Activated B cell treated with CpG ODN at 0.5 μM for 24 hours (primary cell): ENCODE data around the gene DCAF5. TPM values are rescaled to one million over a fixed set of nuclear protein-coding genes. Genes with fewer than 3 reads are reported as not detected.
"Not testable (repeated sequence)": the region's sequence is repeated elsewhere in the genome, so short reads cannot be mapped to it uniquely, and the experiment has no call there.

Experiments used
- ATAC-seq: fragments of 200-7000 bp; cut with Tn5 transposase; one replicate; pipeline ENCODE4 v1.10.0; 2021; ENCODE audit warnings: low read depth, mild to moderate bottlenecking, moderate library complexity
- CTCF ChIA-PET: fragments of 350-600 bp; sonication (Branson Sonifier 250); formaldehyde crosslinking; loops from one replicate; lab custom pipeline; 2021; ENCODE audit warnings: antibody characterized with exemption; lab: Charles Lee
- POLR2A ChIA-PET: fragments of 350-600 bp; sonication (Branson Sonifier 250); formaldehyde crosslinking; loops from one replicate; lab custom pipeline; 2021; ENCODE audit warnings: antibody characterized with exemption; lab: Charles Lee
- DNase-seq: peaks from one replicate; pipeline ENCODE4 v3.0.0; 2022
- H3K27ac Mint-ChIP-seq: one replicate; pipeline ENCODE4 v1.8.0; 2020; ENCODE audit warnings: mixed read lengths
- H3K27me3 Mint-ChIP-seq: one replicate; pipeline ENCODE4 v1.8.0; 2021; ENCODE audit warnings: mixed read lengths
- H3K36me3 Mint-ChIP-seq: one replicate; pipeline ENCODE4 v1.8.0; 2021; ENCODE audit warnings: low read depth, mixed read lengths
- H3K4me1 Mint-ChIP-seq: one replicate; pipeline ENCODE4 v1.8.0; 2021; ENCODE audit warnings: mixed read lengths
- H3K4me3 Mint-ChIP-seq: one replicate; pipeline ENCODE4 v1.8.0; 2020; ENCODE audit warnings: mild to moderate bottlenecking, mixed read lengths
- H3K9me3 Mint-ChIP-seq: one replicate; pipeline ENCODE4 v1.8.0; 2020; ENCODE audit warnings: mixed read lengths
- CTCF ChIP-seq: fragments of 200-600 bp; IDR thresholded peaks from one replicate; pipeline ENCODE4 v1.8.0; 2022; ENCODE audit warnings: antibody characterized with exemption, mild to moderate bottlenecking
- intact Hi-C: fragments of 100-400 bp; cut with micrococcal nuclease; formaldehyde crosslinking; loops from one replicate; pipeline ENCODE4 v1.15.1; 2024
- total RNA-seq: library from RNA; stranded (reverse); gene quantifications from 2 replicates; pipeline ENCODE4 v1.2.3, GENCODE V29; 2022

Gene DCAF5
- total RNA-seq, 1 donor from 2014 or later = 50.8 TPM

GRCh38 chr14:69036757-69037506, 116.0 kb downstream of the DCAF5 start:
- CTCF ChIA-PET = interaction anchor here (1.0 kb wide), 1 partner anchor 10 kb away, joined by 3 read pairs; no protein-coding TSS in a partner anchor
- H3K27me3 Mint-ChIP-seq = peaks cover 24% of the 10 kb centered on the region
- no peak overlapping the region for H3K27ac Mint-ChIP-seq
- DNase-seq (no peak), ATAC-seq (no peak)
- no peaks in the 10 kb centered on the region for H3K4me1 Mint-ChIP-seq
- no peaks in the 10 kb centered on the region for H3K36me3 Mint-ChIP-seq
- POLR2A ChIA-PET = no interaction called here
- no peaks in the 10 kb centered on the region for H3K9me3 Mint-ChIP-seq
- H3K4me3 Mint-ChIP-seq = no peak overlapping the region
- TF ChIP-seq CTCF = no peak
- intact Hi-C loops = no loop called here

GRCh38 chr14:69034612-69035262, 118.2 kb downstream of the DCAF5 start:
- Mint-ChIP-seq H3K9me3 (no peaks in the 10 kb centered on the region), H3K36me3 (no peaks in the 10 kb centered on the region), H3K27me3 (peaks cover 17% of the 10 kb centered on the region), H3K4me1 (no peaks in the 10 kb centered on the region), H3K4me3 (no peak overlapping the region), H3K27ac (no peak overlapping the region)
- intact Hi-C loops = no loop called here
- DNase-seq (no peak), ATAC-seq (no peak)
- POLR2A ChIA-PET = no interaction called here
- TF ChIP-seq CTCF = no peak
- CTCF ChIA-PET = no interaction called here

- H3K27ac Mint-ChIP-seq = no peak overlapping the region
- H3K4me3 Mint-ChIP-seq = no peak overlapping the region
- peaks cover 1% of the 10 kb centered on the region for H3K27me3 Mint-ChIP-seq
- H3K4me1 Mint-ChIP-seq = no peaks in the 10 kb centered on the region
- POLR2A ChIA-PET = no interaction called here
- intact Hi-C loops = no loop called here
- ATAC-seq = no peak
- H3K36me3 Mint-ChIP-seq = no peaks in the 10 kb centered on the region
- CTCF ChIA-PET = interaction anchor here (0.7 kb wide), 1 partner anchor 459 kb away, joined by 3 read pairs; no protein-coding TSS in a partner anchor
- no peaks in the 10 kb centered on the region for H3K9me3 Mint-ChIP-seq
- TF ChIP-seq CTCF = no peak
- DNase-seq = no peak
These were observed 125.5 kb downstream of the DCAF5 start for GRCh38 chr14:69027242-69027913.

- H3K36me3 Mint-ChIP-seq = no peaks in the 10 kb centered on the region
- H3K4me1 Mint-ChIP-seq = no peaks in the 10 kb centered on the region
- ChIA-PET CTCF (no interaction called here), POLR2A (no interaction called here)
- TF ChIP-seq CTCF = no peak
- no peaks in the 10 kb centered on the region for H3K9me3 Mint-ChIP-seq
- intact Hi-C loops = no loop called here
- no peak overlapping the region for H3K27ac Mint-ChIP-seq
- peaks cover 1% of the 10 kb centered on the region for H3K27me3 Mint-ChIP-seq
- H3K4me3 Mint-ChIP-seq = no peak overlapping the region
- no peak for ATAC-seq
- DNase-seq = no peak
These were observed 129.9 kb downstream of the DCAF5 start for GRCh38 chr14:69023035-69023434.

- POLR2A ChIA-PET, intact Hi-C loops, CTCF ChIA-PET, H3K9me3 Mint-ChIP-seq, H3K4me3 Mint-ChIP-seq, H3K4me1 Mint-ChIP-seq, ATAC-seq, DNase-seq, H3K27me3 Mint-ChIP-seq, H3K36me3 Mint-ChIP-seq, H3K27ac Mint-ChIP-seq: not testable (repeated sequence)
These were observed 130.8 kb downstream of the DCAF5 start for GRCh38 chr14:69022093-69022492.
